ENCODE results near the gene SEMA3C. TPM values are rescaled to one million over a fixed set of nuclear protein-coding genes. Genes with fewer than 3 reads are reported as not detected.

The SEMA3C gene
- total RNA-seq, 1 donor from 2014 or later: 148 TPM

- H3K9ac ChIP-seq (ENCODE audit: low read length): peak overlapping the region; percentile 54
- Mint-ChIP-seq H3K4me3 (ENCODE audit: unreplicated experiment) (no peak overlapping the region), H3K36me3 (ENCODE audit: low read depth, unreplicated experiment) (peaks cover 2% of the 10 kb centered on the region), H3K27ac (ENCODE audit: unreplicated experiment) (peak overlapping the region; percentile 80), H3K4me1 (ENCODE audit: low read depth, unreplicated experiment) (peaks cover 39% of the 10 kb centered on the region), H3K9me3 (ENCODE audit: unreplicated experiment) (no peaks in the 10 kb centered on the region), H3K27me3 (ENCODE audit: low read depth, unreplicated experiment) (no peaks in the 10 kb centered on the region)
- no peaks in the 10 kb centered on the region for H4K20me1 ChIP-seq (ENCODE audit: insufficient read depth, low read length)
- H3K4me2 ChIP-seq (ENCODE audit: low read length): peak overlapping the region; percentile 65
- H3K9me3 ChIP-seq (ENCODE audit: insufficient read depth, low read depth, low read length): no peaks in the 10 kb centered on the region
- no peaks in the 10 kb centered on the region for H3K27me3 ChIP-seq (ENCODE audit: insufficient read depth, low read length)
- FAIRE-seq (peak; percentile 81), DNase-seq (ENCODE audit: low read depth) (no peak)
- H3K27ac ChIP-seq (ENCODE audit: low read depth, low read length): peak overlapping the region; percentile 92
- TF ChIP-seq CTCF (IDR thresholded peaks at IDR 0.05; ENCODE audit: insufficient read depth, low read depth, low read length) (no peak), EZH2 (IDR thresholded peaks at IDR 0.05; ENCODE audit: insufficient read depth, low read length) (no peak)
- peaks cover 2% of the 10 kb centered on the region for H3K36me3 ChIP-seq (ENCODE audit: insufficient read depth, low read length)
- no peak overlapping the region for H2AFZ ChIP-seq (ENCODE audit: low read depth, low read length)
- peaks cover 29% of the 10 kb centered on the region for H3K4me1 ChIP-seq (ENCODE audit: insufficient read depth, low read length)
- peaks cover 10% of the 10 kb centered on the region for H3K79me2 ChIP-seq (ENCODE audit: insufficient read depth, low read length)
- H3K4me3 ChIP-seq (ENCODE audit: insufficient read depth, low read depth, low read length): no peak overlapping the region
Observed at GRCh38 chr7:80884511-80885195, 34.2 kb downstream of the SEMA3C start.

GRCh38 chr7:80883154-80884025, 35.5 kb downstream of the SEMA3C start:
- H2AFZ ChIP-seq (ENCODE audit: low read depth, low read length): no peak overlapping the region
- peak overlapping the region; percentile 80 for H3K27ac Mint-ChIP-seq (ENCODE audit: unreplicated experiment)
- H3K4me1 Mint-ChIP-seq (ENCODE audit: low read depth, unreplicated experiment): peaks cover 48% of the 10 kb centered on the region
- DNase-seq (ENCODE audit: low read depth): peak; percentile 99
- H3K27me3 Mint-ChIP-seq (ENCODE audit: low read depth, unreplicated experiment): no peaks in the 10 kb centered on the region
- peaks cover 10% of the 10 kb centered on the region for H3K79me2 ChIP-seq (ENCODE audit: insufficient read depth, low read length)
- no peak for TF ChIP-seq CTCF (IDR thresholded peaks at IDR 0.05; ENCODE audit: insufficient read depth, low read depth, low read length)
- no peak for TF ChIP-seq EZH2 (IDR thresholded peaks at IDR 0.05; ENCODE audit: insufficient read depth, low read length)
- H3K36me3 ChIP-seq (ENCODE audit: insufficient read depth, low read length): peaks cover 4% of the 10 kb centered on the region
- H3K4me1 ChIP-seq (ENCODE audit: insufficient read depth, low read length): peaks cover 29% of the 10 kb centered on the region
- FAIRE-seq: peak; percentile 99
- H3K27me3 ChIP-seq (ENCODE audit: insufficient read depth, low read length): no peaks in the 10 kb centered on the region
- no peak overlapping the region for H3K4me3 Mint-ChIP-seq (ENCODE audit: unreplicated experiment)
- no peaks in the 10 kb centered on the region for H3K9me3 ChIP-seq (ENCODE audit: insufficient read depth, low read depth, low read length)
- peak overlapping the region; percentile 61 for H3K9ac ChIP-seq (ENCODE audit: low read length)
- H3K36me3 Mint-ChIP-seq (ENCODE audit: low read depth, unreplicated experiment): peaks cover 6% of the 10 kb centered on the region
- H3K4me2 ChIP-seq (ENCODE audit: low read length): peak overlapping the region; percentile 65
- H3K4me3 ChIP-seq (ENCODE audit: insufficient read depth, low read depth, low read length): peak overlapping the region; percentile 29
- H3K9me3 Mint-ChIP-seq (ENCODE audit: unreplicated experiment): no peaks in the 10 kb centered on the region
- H3K27ac ChIP-seq (ENCODE audit: low read depth, low read length): peak overlapping the region; percentile 92
- H4K20me1 ChIP-seq (ENCODE audit: insufficient read depth, low read length): no peaks in the 10 kb centered on the region
